Endothelial cell (in vitro differentiated cells): ENCODE measurements around the gene SGCD. TPM values are rescaled to one million over a fixed set of nuclear protein-coding genes. Genes with fewer than 3 reads are reported as not detected.

Source experiments
- DNase-seq: peaks from one replicate; pipeline ENCODE4 v3.0.0; 2021; ENCODE audit warnings: low spot score
- H3K27ac Mint-ChIP-seq: one replicate; pipeline ENCODE4 v1.8.0; 2021; ENCODE audit warnings: mixed read lengths, inconsistent platforms; ENCODE audit not compliant: unreplicated experiment
- H3K27me3 Mint-ChIP-seq: one replicate; pipeline ENCODE4 v1.8.0; 2021; ENCODE audit warnings: mild to moderate bottlenecking, moderate library complexity, mixed read lengths, inconsistent platforms; ENCODE audit not compliant: unreplicated experiment
- H3K36me3 Mint-ChIP-seq: one replicate; pipeline ENCODE4 v1.8.0; 2021; ENCODE audit warnings: mild to moderate bottlenecking, low read depth, mixed read lengths, inconsistent platforms; ENCODE audit not compliant: unreplicated experiment
- H3K4me1 Mint-ChIP-seq: one replicate; pipeline ENCODE4 v1.8.0; 2021; ENCODE audit warnings: mild to moderate bottlenecking, mixed read lengths, inconsistent platforms; ENCODE audit not compliant: unreplicated experiment
- H3K4me3 Mint-ChIP-seq: one replicate; pipeline ENCODE4 v1.8.0; 2021; ENCODE audit warnings: mild to moderate bottlenecking, mixed read lengths, inconsistent platforms; ENCODE audit not compliant: unreplicated experiment
- H3K9me3 Mint-ChIP-seq: one replicate; pipeline ENCODE4 v1.8.0; 2021; ENCODE audit warnings: mixed read lengths, inconsistent platforms; ENCODE audit not compliant: unreplicated experiment
- total RNA-seq: library from RNA; stranded (reverse); fragmentation: NEBNext Ultra II Directional; extraction: Animal tissue kit (Norgen Biotek cat#: 25700); gene quantifications from one replicate; pipeline ENCODE4 v1.2.1, GENCODE V29; 2021; ENCODE audit not compliant: unreplicated experiment
- TF ChIP-seq, protein P1 (sequence below): fragments of 200-600 bp; sonication (generic); IDR thresholded peaks from one replicate; pipeline ENCODE4 v1.5.0; 2021; ENCODE audit warnings: antibody characterized with exemption; ENCODE audit not compliant: unreplicated experiment

SGCD gene
- total RNA-seq, 1 donor from 2014 or later, result 1.2 TPM

- Mint-ChIP-seq H3K27me3 (no peaks in the 10 kb centered on the region), H3K9me3 (no peaks in the 10 kb centered on the region), H3K36me3 (no peaks in the 10 kb centered on the region), H3K27ac (no peak overlapping the region), H3K4me3 (no peak overlapping the region), H3K4me1 (no peaks in the 10 kb centered on the region)
- DNase-seq, result no peak
- TF ChIP-seq, protein P1, sequence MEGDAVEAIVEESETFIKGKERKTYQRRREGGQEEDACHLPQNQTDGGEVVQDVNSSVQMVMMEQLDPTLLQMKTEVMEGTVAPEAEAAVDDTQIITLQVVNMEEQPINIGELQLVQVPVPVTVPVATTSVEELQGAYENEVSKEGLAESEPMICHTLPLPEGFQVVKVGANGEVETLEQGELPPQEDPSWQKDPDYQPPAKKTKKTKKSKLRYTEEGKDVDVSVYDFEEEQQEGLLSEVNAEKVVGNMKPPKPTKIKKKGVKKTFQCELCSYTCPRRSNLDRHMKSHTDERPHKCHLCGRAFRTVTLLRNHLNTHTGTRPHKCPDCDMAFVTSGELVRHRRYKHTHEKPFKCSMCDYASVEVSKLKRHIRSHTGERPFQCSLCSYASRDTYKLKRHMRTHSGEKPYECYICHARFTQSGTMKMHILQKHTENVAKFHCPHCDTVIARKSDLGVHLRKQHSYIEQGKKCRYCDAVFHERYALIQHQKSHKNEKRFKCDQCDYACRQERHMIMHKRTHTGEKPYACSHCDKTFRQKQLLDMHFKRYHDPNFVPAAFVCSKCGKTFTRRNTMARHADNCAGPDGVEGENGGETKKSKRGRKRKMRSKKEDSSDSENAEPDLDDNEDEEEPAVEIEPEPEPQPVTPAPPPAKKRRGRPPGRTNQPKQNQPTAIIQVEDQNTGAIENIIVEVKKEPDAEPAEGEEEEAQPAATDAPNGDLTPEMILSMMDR, result no peak
Observed at GRCh38 chr5:156421798-156422197, 94.8 kb downstream of the SGCD start.

DNA sequence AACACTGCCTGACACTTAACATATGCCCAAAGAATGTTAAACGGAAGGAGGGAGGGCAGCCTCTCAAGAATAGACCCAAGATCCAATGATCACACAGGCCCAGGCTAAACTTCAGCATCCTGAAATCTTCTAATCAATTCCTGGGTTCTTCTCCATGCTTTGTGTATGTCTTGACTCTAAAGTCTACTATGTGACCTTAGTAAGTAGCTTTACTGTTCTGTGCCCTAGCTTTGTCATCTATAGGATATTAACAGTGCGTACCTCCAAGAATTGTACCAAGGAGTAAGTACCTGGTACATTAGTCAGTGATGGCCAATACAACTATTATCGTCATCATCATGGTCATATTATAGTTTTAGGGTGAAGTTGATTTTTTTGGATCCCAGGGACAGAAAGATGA, 96.6 kb downstream of the SGCD start:
- no peak overlapping the region for H3K4me3 Mint-ChIP-seq
- no peak overlapping the region for H3K27ac Mint-ChIP-seq
- H3K27me3 Mint-ChIP-seq, result no peaks in the 10 kb centered on the region
- no peaks in the 10 kb centered on the region for H3K9me3 Mint-ChIP-seq
- no peaks in the 10 kb centered on the region for H3K4me1 Mint-ChIP-seq
- TF ChIP-seq, protein P1, result no peak
- DNase-seq, result no peak
- no peaks in the 10 kb centered on the region for H3K36me3 Mint-ChIP-seq

- Mint-ChIP-seq H3K27me3 (no peaks in the 10 kb centered on the region), H3K4me3 (no peak overlapping the region), H3K27ac (no peak overlapping the region), H3K9me3 (no peaks in the 10 kb centered on the region), H3K36me3 (no peaks in the 10 kb centered on the region), H3K4me1 (no peaks in the 10 kb centered on the region)
- TF ChIP-seq, protein P1, result no peak
- DNase-seq, result no peak
Observed at GRCh38 chr5:156427315-156427714, 100.4 kb downstream of the SGCD start.

- H3K27ac Mint-ChIP-seq, result no peak overlapping the region
- no peaks in the 10 kb centered on the region for H3K27me3 Mint-ChIP-seq
- TF ChIP-seq, protein P1, result no peak
- H3K4me1 Mint-ChIP-seq, result no peaks in the 10 kb centered on the region
- no peak for DNase-seq
- no peaks in the 10 kb centered on the region for H3K36me3 Mint-ChIP-seq
- no peaks in the 10 kb centered on the region for H3K9me3 Mint-ChIP-seq
- no peak overlapping the region for H3K4me3 Mint-ChIP-seq
Observed at GRCh38 chr5:156431956-156432829, 105.2 kb downstream of the SGCD start.

DNA sequence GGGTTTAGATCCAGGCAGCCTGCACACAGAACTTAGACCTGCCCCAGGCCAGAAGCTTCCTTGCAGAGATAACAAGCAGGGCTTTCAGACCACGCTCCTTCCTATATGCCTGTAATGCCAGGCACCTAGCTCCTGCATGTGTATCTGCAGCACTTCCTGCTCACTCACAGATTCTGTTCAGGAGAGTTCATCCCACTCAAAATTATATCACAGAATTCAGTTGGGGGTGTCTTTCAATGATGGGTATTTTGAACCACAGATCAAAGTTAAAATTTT, 105.8 kb downstream of the SGCD start:
- H3K9me3 Mint-ChIP-seq, result no peaks in the 10 kb centered on the region
- no peaks in the 10 kb centered on the region for H3K4me1 Mint-ChIP-seq
- TF ChIP-seq, protein P1, result no peak
- no peaks in the 10 kb centered on the region for H3K36me3 Mint-ChIP-seq
- H3K27me3 Mint-ChIP-seq, result no peaks in the 10 kb centered on the region
- DNase-seq, result no peak
- no peak overlapping the region for H3K27ac Mint-ChIP-seq
- H3K4me3 Mint-ChIP-seq, result no peak overlapping the region
